Stimulated activated naive CD8-positive, alpha-beta T cell treated with anti-CD3 and anti-CD28 coated beads, Interleukin-15, amount 100 ng/mL, for 72 hours (primary cell): ENCODE measurements around the gene MIAT.
A peak's percentile ranks its signal among the peaks of the same experiment; 100 is the strongest.

Experiments used
- ATAC-seq: fragments of 150-1000 bp; cut with Tn5 transposase; 2 replicates; pipeline ENCODE4 v1.10.0; 2021; ENCODE audit warnings: mild to moderate bottlenecking, moderate library complexity
- DNase-seq, 2 donors: peaks; one replicate each; pipeline ENCODE4 v3.0.0; 2021 to 2022
- H3K27ac Mint-ChIP-seq, 2 donors: one replicate each; pipeline ENCODE4 v1.8.0; 2022; ENCODE audit warnings: mild to moderate bottlenecking in 2 of 2, mixed read lengths in 2 of 2, moderate library complexity in 2 of 2
- H3K27me3 Mint-ChIP-seq: one replicate; pipeline ENCODE4 v1.8.0; 2022; ENCODE audit warnings: mixed read lengths
- H3K4me1 Mint-ChIP-seq: one replicate; pipeline ENCODE4 v1.8.0; 2022; ENCODE audit warnings: mild to moderate bottlenecking, mixed read lengths
- H3K4me3 Mint-ChIP-seq, 2 donors: one replicate each; pipeline ENCODE4 v1.8.0; 2022; ENCODE audit warnings: mild to moderate bottlenecking in 2 of 2, mixed read lengths in 2 of 2, moderate library complexity in 1 of 2
- H3K9me3 Mint-ChIP-seq, 2 donors: one replicate each; pipeline ENCODE4 v1.8.0; 2022; ENCODE audit warnings: mixed read lengths in 2 of 2

MIAT gene

GRCh38 chr22:26713823-26714449, 56.5 kb downstream of the MIAT start:
- DNase-seq (no peak), ATAC-seq (no peak)
- H3K4me3 Mint-ChIP-seq = no peak overlapping the region
- H3K27me3 Mint-ChIP-seq = no peaks in the 10 kb centered on the region
- H3K9me3 Mint-ChIP-seq = no peaks in the 10 kb centered on the region
- H3K27ac Mint-ChIP-seq = peak overlapping the region in 1 of 2 donors; percentile 28
- peaks cover 20% of the 10 kb centered on the region for H3K4me1 Mint-ChIP-seq

GRCh38 chr22:26714971-26715370, 57.6 kb downstream of the MIAT start:
- Mint-ChIP-seq H3K4me3 (no peak overlapping the region), H3K27me3 (no peaks in the 10 kb centered on the region), H3K27ac (peak overlapping the region in 1 of 2 donors; percentile 2), H3K9me3 (no peaks in the 10 kb centered on the region), H3K4me1 (peaks cover 20% of the 10 kb centered on the region)
- DNase-seq = no peak
- ATAC-seq = no peak

GRCh38 chr22:26715392-26715936, 58.1 kb downstream of the MIAT start:
- no peak for ATAC-seq
- Mint-ChIP-seq H3K27ac (peak overlapping the region in 1 of 2 donors; percentile 78), H3K4me3 (no peak overlapping the region)

GRCh38 chr22:26718488-26718887, 61.1 kb downstream of the MIAT start:
- H3K27ac Mint-ChIP-seq = no peak overlapping the region
- H3K4me1 Mint-ChIP-seq = no peaks in the 10 kb centered on the region
- ATAC-seq (no peak), DNase-seq (no peak)
- no peak overlapping the region for H3K4me3 Mint-ChIP-seq
- no peaks in the 10 kb centered on the region for H3K9me3 Mint-ChIP-seq
- no peaks in the 10 kb centered on the region for H3K27me3 Mint-ChIP-seq

More at GRCh38 chr22:26715392-26715936, 58.1 kb downstream of the MIAT start:
- DNase-seq = no peak
- H3K4me1 Mint-ChIP-seq = peaks cover 17% of the 10 kb centered on the region
- H3K9me3 Mint-ChIP-seq = no peaks in the 10 kb centered on the region
- no peaks in the 10 kb centered on the region for H3K27me3 Mint-ChIP-seq

GRCh38 chr22:26718905-26719304, 61.5 kb downstream of the MIAT start:
- H3K4me3 Mint-ChIP-seq = no peak overlapping the region

GRCh38 chr22:26722159-26722558, 64.8 kb downstream of the MIAT start:
- H3K27me3 Mint-ChIP-seq = no peaks in the 10 kb centered on the region
- ATAC-seq (no peak), DNase-seq (no peak)
- H3K9me3 Mint-ChIP-seq = no peaks in the 10 kb centered on the region
- no peaks in the 10 kb centered on the region for H3K4me1 Mint-ChIP-seq
- H3K4me3 Mint-ChIP-seq = no peak overlapping the region
- no peak overlapping the region for H3K27ac Mint-ChIP-seq

More at GRCh38 chr22:26718905-26719304, 61.5 kb downstream of the MIAT start:
- Mint-ChIP-seq H3K27ac (peak overlapping the region in 1 of 2 donors; percentile 22), H3K27me3 (no peaks in the 10 kb centered on the region), H3K4me1 (no peaks in the 10 kb centered on the region), H3K9me3 (no peaks in the 10 kb centered on the region)
- DNase-seq (no peak), ATAC-seq (no peak)

GRCh38 chr22:26724414-26724813, 67.0 kb downstream of the MIAT start:
- DNase-seq (no peak), ATAC-seq (no peak)
- Mint-ChIP-seq H3K9me3 (no peaks in the 10 kb centered on the region), H3K27me3 (no peaks in the 10 kb centered on the region), H3K4me3 (no peak overlapping the region), H3K4me1 (no peaks in the 10 kb centered on the region), H3K27ac (no peak overlapping the region)

- Mint-ChIP-seq H3K9me3 (no peaks in the 10 kb centered on the region), H3K27me3 (no peaks in the 10 kb centered on the region), H3K4me3 (no peak overlapping the region), H3K27ac (no peak overlapping the region), H3K4me1 (no peaks in the 10 kb centered on the region)
- no peak for DNase-seq
- no peak for ATAC-seq
Observed at GRCh38 chr22:26725012-26725676, 67.8 kb downstream of the MIAT start.
